ENCODE data around the gene YTHDF2. TPM values are rescaled to one million over a fixed set of nuclear protein-coding genes. Genes with fewer than 3 reads are reported as not detected.
A peak's percentile ranks its signal among the peaks of the same experiment; 100 is the strongest.
"Not testable (repeated sequence)": the region's sequence is repeated elsewhere in the genome, so short reads cannot be mapped to it uniquely, and the experiment has no call there.

Gene YTHDF2
- total RNA-seq, 1 donor from 2014 or later: 105 TPM

DNA sequence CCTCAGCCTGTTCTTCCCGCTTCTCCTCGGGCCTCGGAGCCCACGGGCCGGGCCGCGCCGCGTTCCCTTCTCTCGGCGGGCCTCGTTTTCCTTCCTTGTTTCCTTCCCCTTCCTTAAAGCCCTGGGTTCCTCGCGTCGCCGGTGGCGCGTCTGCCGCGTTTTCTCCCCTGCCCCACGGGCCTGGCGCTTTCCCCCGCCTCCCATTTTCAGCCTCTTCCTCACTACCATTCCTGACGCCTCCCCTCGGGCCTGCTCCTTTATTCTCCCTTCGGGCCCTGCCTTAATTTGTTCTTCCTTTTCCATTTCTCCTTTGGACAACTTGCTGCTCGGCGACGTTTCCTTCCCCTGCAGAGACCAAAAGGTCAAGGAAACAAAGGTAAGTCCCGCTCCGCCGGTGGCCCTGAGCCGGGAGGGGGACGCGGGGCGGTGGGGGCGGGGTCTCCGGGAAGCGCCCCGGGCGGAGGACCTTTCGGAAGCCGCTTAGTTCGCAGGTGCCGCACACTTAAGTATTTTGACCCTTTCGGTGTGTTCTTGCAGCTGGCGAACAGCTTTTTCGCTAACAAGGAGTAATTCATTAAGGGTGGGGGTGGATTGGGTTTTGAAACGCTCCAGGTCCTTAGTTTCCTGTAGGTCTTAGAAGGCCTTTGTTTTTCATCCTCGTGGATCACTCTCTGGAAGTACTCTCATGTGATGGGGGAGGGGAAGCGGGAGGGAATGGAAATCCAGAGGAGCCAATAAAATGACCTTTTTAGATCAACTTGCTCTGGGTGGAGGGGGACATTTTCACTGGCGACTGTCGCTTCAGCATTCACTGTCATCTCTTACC is 780 bp downstream of the YTHDF2 start:
- H3K4me1 Mint-ChIP-seq (ENCODE audit: unreplicated experiment): peaks cover 43% of the 10 kb centered on the region

DNA sequence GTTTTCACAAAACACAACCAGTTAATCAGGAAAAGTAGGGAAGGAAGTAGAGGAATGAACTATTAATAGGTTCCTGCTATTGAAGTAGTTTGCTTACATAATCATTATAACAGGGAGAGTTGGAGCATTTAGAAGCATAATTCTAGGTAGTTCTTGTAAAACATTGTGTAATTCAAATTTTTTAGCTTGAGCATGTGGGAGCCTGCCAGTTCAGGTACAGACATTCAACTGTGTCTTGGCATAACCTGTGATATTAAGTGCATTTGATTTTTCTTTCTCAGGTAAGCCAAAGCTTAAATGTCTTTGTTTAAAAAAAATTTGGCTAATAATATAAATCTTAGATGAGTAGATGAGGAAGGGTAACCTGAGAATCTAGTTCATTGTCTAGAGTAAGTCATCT is 3.4 kb downstream of the YTHDF2 start:
- Mint-ChIP-seq H3K4me1 (ENCODE audit: unreplicated experiment) (peaks cover 48% of the 10 kb centered on the region), H3K36me3 (peaks cover 42% of the 10 kb centered on the region), H3K27me3 (no peaks in the 10 kb centered on the region), H3K9me3 (no peaks in the 10 kb centered on the region), H3K4me3 (peak overlapping the region; percentile 99), H3K27ac (peak overlapping the region; percentile 68)
- TF ChIP-seq, protein P1, sequence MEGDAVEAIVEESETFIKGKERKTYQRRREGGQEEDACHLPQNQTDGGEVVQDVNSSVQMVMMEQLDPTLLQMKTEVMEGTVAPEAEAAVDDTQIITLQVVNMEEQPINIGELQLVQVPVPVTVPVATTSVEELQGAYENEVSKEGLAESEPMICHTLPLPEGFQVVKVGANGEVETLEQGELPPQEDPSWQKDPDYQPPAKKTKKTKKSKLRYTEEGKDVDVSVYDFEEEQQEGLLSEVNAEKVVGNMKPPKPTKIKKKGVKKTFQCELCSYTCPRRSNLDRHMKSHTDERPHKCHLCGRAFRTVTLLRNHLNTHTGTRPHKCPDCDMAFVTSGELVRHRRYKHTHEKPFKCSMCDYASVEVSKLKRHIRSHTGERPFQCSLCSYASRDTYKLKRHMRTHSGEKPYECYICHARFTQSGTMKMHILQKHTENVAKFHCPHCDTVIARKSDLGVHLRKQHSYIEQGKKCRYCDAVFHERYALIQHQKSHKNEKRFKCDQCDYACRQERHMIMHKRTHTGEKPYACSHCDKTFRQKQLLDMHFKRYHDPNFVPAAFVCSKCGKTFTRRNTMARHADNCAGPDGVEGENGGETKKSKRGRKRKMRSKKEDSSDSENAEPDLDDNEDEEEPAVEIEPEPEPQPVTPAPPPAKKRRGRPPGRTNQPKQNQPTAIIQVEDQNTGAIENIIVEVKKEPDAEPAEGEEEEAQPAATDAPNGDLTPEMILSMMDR (conservative IDR thresholded peaks at IDR 0.05): no peak
- no peak for DNase-seq (ENCODE audit: extremely low spot score, unreplicated experiment)

More for the DNA sequence above, 780 bp downstream of the YTHDF2 start:
- peak overlapping the region; percentile 99 for H3K4me3 Mint-ChIP-seq
- TF ChIP-seq, protein P1 (conservative IDR thresholded peaks at IDR 0.05): no peak
- DNase-seq (ENCODE audit: extremely low spot score, unreplicated experiment): no peak
- H3K27ac Mint-ChIP-seq: peak overlapping the region; percentile 99
- peaks cover 24% of the 10 kb centered on the region for H3K36me3 Mint-ChIP-seq
- H3K27me3 Mint-ChIP-seq: no peaks in the 10 kb centered on the region
- no peaks in the 10 kb centered on the region for H3K9me3 Mint-ChIP-seq

DNA sequence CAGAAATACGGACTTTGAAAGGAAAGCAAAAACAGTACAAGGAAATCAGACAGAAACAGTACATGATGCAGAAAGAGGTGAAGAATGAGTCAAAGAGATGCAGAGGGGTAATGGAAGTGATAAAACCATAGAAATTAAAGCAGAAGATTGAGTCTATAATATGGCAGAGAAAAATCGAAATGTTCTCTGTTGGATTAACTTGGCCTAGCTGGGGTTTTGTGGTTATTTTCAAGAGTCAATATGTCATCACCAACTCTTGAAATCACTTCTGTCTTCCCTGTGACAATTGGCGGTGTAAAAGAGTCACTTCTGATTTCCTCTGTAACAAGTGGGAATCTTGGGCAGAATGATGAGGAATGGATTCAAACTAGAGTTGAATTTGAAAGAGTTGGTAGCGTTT is 7.4 kb downstream of the YTHDF2 start:
- H3K4me3 Mint-ChIP-seq: peak overlapping the region; percentile 47
- no peaks in the 10 kb centered on the region for H3K9me3 Mint-ChIP-seq
- DNase-seq (ENCODE audit: extremely low spot score, unreplicated experiment): no peak
- no peaks in the 10 kb centered on the region for H3K27me3 Mint-ChIP-seq
- H3K27ac Mint-ChIP-seq: no peak overlapping the region
- H3K36me3 Mint-ChIP-seq: peaks cover 45% of the 10 kb centered on the region
- peaks cover 36% of the 10 kb centered on the region for H3K4me1 Mint-ChIP-seq (ENCODE audit: unreplicated experiment)
- TF ChIP-seq, protein P1 (conservative IDR thresholded peaks at IDR 0.05): no peak

DNA sequence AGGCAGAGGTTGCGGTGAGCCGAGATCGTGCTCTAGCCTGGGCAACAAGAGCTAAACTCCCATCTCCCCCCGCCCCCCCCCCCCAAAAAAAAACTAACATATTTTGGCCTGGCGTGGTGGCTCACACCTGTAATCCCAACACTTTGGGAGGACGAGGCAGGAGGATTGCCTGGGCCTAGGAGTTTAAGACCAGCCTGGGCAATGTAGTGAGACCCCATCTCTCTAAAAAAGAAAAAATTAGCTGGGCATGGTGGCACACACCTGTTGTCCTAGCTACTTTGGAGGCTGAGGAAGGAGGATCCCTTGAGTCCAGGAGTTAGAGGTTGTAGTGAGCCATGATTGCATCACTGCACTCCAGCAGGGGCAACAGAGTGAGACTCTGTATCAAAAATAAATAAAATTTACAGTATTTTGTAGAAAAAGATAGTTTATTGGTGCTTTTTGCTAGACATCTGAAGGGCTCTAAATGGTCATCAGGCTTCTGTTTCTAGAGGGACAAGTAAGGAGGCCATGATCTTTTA is 9.0 kb downstream of the YTHDF2 start:
- Mint-ChIP-seq H3K9me3 (no peaks in the 10 kb centered on the region), H3K36me3 (peaks cover 45% of the 10 kb centered on the region), H3K4me1 (ENCODE audit: unreplicated experiment) (peaks cover 38% of the 10 kb centered on the region), H3K4me3 (no peak overlapping the region), H3K27me3 (no peaks in the 10 kb centered on the region), H3K27ac (no peak overlapping the region)
- TF ChIP-seq, protein P1 (conservative IDR thresholded peaks at IDR 0.05): no peak
- DNase-seq (ENCODE audit: extremely low spot score, unreplicated experiment): no peak

DNA sequence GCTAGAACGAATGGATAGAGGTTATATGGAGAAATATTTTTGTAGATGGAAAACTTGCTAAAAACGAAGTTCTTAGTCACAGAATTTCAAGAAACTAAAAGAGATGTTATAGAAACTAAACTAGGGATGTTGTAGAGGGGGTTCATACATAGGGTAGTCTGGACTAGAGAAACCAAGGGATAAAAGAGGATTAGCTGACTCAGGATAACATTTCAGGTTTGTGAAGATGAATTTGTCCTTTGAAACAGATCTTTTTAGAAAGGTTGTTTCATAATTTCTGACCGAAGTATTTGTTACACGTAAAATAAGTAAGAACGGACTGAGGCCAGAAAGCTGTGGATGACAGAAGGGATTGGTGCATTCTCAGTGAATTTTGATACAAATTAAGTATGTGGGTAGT is 13.6 kb downstream of the YTHDF2 start:
- H3K9me3 Mint-ChIP-seq: no peaks in the 10 kb centered on the region
- peaks cover 29% of the 10 kb centered on the region for H3K36me3 Mint-ChIP-seq
- peak overlapping the region; percentile 8 for H3K4me3 Mint-ChIP-seq
- TF ChIP-seq, protein P1 (conservative IDR thresholded peaks at IDR 0.05): no peak
- no peak for DNase-seq (ENCODE audit: extremely low spot score, unreplicated experiment)
- H3K4me1 Mint-ChIP-seq (ENCODE audit: unreplicated experiment): peaks cover 34% of the 10 kb centered on the region
- no peaks in the 10 kb centered on the region for H3K27me3 Mint-ChIP-seq
- H3K27ac Mint-ChIP-seq: peak overlapping the region; percentile 76

DNA sequence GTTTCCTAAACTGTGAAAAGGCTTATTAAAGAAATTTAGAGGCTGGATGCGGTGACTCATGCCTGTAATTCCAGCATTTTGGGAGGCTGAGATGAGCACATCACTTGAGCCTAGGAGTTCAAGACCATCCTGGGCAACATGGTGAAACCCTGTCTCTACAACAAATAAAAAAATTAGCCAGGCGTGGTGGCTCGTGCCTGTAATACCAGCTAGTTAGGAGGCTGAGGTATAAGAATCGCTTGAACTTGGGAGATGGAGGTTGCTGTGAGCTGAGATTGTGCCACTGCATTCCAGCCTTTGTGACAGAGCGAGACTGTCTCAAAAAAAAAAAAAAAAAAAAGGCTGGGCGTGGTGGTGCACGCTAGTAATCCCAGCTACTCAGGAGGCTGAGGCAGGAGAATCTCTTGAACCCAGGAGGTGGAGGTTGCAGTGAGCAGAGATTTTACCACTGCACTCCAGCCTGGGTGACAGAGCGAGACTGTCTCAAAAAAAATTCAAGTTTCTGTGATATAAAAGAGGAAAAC is 14.1 kb downstream of the YTHDF2 start:
- H3K4me1 Mint-ChIP-seq (ENCODE audit: unreplicated experiment): peaks cover 34% of the 10 kb centered on the region
- peak overlapping the region; percentile 59 for H3K27ac Mint-ChIP-seq

More for the DNA sequence above, 14.1 kb downstream of the YTHDF2 start:
- not testable (repeated sequence) for DNase-seq (ENCODE audit: extremely low spot score, unreplicated experiment); H3K4me3 Mint-ChIP-seq; H3K9me3 Mint-ChIP-seq; H3K27me3 Mint-ChIP-seq
- H3K36me3 Mint-ChIP-seq: peaks cover 29% of the 10 kb centered on the region

All from type B pancreatic cell (in vitro differentiated cells).